GM19397 (cell line): ENCODE results near the gene GFPT2.

Experiments used
- ATAC-seq: cut with Tn5 transposase; IDR thresholded peaks from one replicate; pipeline ENCODE4 v1.9.1; 2021; ENCODE audit warnings: mild to moderate bottlenecking, moderate library complexity; ENCODE audit not compliant: unreplicated experiment

The GFPT2 gene

DNA sequence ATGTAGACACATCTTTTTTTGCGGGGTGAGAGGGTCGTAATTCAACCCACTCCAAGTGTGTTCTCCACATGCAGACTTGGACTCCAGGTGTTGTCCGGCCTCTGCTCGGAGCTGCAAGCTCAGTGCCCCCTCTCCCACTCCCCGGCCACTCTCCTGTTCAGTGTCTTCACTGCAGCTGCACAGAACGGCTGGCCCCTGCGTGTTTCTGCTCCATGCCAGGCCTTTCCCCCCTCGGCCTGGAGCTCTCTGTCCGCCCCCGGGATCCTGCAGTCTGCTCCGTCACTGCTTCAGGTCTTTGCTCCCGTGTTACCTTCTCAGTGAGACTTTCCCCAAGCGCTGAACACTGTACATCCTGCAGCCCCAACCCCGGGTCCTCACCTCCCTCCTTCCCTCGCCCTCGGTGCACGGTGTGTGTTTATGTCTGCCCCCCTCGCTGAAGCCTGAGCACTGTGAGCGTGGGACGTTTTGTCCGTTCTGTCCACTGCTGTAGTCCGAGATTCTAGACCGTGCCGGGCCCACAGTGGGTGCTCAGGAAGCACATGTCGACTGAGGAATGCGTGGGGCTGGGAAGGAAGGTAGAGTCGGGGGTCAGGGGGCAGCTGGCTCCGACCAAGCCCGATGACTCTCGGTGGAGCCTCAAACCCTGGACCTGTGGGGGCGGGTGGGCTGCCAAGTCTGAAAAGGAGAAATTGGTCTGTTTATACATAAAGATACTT lies 26.4 kb upstream of the GFPT2 start:
- ATAC-seq, result no peak

- no peak for ATAC-seq
These were observed 25.6 kb upstream of the GFPT2 start for GRCh38 chr5:180378438-180379344.

GRCh38 chr5:180377556-180378197 lies 24.5 kb upstream of the GFPT2 start:
- no peak for ATAC-seq

GRCh38 chr5:180376511-180376910 lies 23.4 kb upstream of the GFPT2 start:
- ATAC-seq, result no peak

DNA sequence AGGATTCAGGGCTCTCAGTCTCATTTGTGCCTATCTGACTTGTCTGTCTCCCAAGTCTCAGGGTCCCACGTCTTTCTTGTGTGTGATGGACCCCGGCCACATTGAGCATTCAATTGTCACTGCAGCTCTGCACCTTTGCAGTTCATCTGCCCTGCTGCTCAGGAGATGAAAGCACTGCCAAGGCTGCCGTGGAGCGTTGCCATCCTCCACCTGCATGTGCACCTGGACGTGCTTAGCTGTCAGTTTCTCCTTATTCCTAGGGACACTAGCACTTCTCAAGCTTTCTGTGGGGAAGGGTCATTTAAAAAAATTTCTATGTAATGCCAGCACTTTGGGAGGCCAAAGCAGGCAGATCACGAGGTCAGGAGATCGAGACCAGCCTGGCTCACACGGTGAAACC lies 22.8 kb upstream of the GFPT2 start:
- ATAC-seq, result no peak

- no peak for ATAC-seq
These were observed 22.2 kb upstream of the GFPT2 start for GRCh38 chr5:180375291-180375690.

GRCh38 chr5:180373870-180374269 lies 20.7 kb upstream of the GFPT2 start:
- no peak for ATAC-seq

DNA sequence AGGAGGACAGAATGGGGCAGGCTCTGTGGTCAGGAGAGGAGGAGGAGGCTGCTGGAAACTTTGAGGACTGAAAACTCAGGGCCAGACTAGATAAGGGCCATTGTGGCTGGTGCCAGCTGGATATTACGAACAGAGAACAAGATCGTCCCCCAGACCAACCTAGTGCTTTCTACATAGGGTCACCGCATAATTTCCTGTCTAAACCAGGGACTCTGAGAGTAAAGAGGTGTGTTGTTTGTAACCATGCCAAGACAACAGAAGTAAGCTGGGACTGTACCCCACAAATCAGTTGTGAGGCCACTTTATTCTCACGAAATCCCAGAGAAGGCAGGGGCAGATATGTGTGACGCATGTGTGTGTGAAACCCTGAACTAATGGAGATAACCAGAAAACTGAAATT lies 20.3 kb upstream of the GFPT2 start:
- ATAC-seq, result no peak

DNA sequence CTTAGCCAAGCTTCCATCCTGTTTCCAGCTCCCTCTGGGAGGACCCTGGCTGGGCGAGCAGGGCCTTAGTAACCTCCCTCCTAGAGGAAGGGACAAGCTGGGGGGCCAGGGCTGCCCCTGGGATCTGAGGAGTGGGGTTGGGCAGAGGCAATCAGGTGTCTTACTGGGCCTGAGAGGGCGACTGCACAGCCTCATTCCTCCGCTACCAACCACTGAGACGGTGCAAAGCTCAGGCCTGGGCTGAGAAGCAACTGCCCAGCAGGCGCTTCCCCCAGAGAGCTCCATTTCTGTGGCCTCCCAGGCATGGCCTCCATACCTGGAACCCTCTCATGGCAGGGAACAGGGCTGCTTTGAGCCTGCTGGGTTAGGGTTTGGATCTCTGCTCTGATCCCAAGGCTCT lies 18.8 kb upstream of the GFPT2 start:
- ATAC-seq, result no peak

- ATAC-seq, result no peak
These were observed 17.9 kb upstream of the GFPT2 start for GRCh38 chr5:180370861-180371641.

GRCh38 chr5:180367991-180368390 lies 14.9 kb upstream of the GFPT2 start:
- ATAC-seq, result no peak

DNA sequence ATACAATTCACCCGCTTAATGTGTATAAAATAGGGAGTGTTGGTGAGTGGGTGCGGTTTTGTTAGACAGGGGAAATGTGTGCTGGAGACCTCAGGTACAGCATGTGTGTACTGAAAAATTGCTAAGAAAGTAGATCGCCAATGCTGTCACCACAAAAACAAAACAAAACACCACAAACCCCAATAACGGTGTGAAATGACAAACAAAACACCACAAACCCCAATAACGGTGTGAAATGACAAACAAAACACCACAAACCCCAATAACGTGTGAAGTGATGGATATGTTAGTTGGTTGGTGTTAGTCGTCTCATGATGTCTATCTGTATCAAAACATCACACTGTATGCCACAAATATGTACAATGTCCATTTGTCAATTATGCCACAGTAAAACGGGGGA lies 14.2 kb upstream of the GFPT2 start:
- ATAC-seq, result no peak

DNA sequence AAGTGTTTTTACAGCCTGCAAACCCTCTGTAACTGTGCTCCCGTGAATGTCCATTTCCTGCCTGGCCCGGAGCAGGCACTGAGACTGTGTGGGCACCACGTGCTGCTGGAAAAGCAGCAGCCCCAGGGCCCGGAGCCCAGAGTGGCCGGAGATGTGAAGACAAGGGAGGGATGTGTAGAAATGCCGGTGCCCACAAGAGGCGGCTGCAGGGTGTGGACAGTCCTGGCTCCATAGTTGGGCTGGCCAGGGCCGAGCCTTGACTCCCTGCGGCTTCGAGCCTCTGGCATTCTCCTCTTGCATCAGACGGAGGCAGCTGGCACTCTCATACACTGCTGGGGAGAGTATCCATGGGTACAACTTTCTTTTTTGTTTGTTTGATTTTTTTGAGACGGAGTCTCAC lies 13.2 kb upstream of the GFPT2 start:
- no peak for ATAC-seq

- no peak for ATAC-seq
These were observed 12.7 kb upstream of the GFPT2 start for GRCh38 chr5:180365829-180366228.

DNA sequence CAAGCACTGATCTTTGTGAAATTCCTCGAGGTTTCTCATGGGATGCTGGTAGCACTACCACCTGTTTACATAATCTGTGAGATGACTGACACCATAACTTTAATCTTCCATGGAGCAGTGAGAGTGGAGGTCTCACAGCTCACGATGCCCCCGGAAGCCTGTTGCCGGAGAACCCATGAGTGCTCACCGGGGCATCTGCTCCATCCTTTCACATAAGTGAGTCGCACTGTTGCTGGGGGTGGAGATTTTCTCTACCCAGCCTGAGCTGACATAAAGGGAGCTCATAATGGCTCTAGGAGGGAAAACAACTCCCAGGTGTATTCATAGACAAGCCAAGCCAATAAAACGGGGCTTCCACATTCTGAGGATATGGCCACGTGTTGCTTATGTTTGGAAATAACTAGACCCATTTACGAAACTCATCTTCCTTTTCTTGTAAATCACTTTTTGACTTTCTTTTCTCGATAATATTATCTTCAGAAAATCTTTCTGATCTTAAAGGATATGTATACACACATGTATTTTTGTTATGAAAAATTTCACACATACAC lies 11.2 kb upstream of the GFPT2 start:
- ATAC-seq, result no peak

DNA sequence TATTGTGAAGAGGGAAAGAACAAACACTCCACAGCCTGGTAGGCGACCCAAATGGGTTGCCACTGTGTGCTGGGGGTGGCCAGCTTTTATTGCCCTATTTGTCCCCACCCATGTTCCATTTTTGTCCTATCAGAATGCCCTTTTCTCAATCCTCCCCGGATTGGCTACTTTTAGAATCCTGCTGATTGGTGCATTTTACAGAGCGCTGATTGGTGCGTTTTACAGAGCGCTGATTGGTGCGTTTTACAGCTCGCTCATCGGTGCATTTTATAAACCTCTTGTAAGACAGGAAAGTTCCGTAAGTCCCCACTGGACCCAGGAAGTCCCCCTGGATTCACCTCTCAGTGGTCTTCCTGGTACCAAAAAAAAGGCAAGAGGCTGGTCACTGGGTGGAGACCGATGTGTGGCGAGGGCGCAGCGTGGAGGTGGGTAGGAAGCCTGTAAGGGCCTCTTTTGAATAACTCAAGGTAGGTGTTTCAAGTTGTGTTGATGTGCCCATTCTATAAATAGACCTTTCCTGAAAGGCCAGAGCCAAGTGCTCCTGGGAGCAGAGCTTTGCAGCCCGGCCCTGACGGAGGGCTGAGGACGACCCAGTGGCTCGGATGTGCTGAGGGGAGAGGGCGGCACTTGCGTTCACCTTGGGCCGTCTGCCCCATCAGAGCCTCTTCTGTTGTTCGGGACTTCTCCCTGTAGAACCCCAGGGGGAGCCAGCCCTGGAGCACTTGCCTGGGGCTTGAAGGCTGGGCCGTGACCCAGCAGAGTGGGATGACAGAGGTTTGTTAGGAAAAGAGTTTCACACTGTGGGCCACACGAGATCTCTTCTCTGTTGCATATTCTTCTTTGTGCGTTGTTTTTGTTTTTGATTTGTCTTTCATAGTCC lies 7.2 kb upstream of the GFPT2 start:
- ATAC-seq, result no peak

DNA sequence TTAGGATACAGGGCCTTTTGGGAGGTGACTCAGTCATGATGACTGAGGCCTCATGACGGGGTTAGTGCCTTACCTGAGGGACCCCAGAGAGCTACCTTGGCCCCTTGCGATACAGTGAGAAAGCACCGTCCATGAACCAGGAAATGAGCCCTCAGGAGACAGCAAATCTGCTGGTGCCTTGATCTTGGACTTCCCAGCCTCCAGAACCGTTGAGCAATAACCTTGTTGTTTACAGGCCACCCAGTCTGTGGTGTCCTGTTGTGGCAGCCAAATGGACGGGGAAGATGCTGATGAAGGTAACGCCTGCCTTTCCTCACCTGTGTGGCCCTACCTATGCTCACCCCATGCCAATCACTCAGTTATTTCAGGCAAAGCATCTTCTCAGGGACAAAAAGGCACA lies 5.6 kb upstream of the GFPT2 start:
- no peak for ATAC-seq

DNA sequence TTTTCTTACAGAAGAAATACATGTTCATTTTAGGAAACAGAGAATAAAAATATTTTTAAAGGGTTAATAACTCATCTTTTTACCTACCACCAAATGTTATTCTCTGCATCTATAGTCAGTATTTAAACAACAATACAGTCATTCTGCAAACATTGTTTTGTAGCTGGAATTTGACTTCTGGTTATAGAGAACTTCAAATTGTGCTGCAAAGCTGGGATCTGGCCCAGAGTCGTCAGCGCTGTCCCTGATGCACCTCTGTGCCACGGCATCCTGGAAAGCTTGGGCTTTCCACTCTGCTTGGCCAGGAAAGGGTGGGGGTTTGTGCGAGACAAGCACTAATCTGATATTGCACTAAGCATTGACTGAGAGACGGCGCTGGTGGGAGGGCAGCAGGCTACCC lies 5.0 kb upstream of the GFPT2 start:
- no peak for ATAC-seq

DNA sequence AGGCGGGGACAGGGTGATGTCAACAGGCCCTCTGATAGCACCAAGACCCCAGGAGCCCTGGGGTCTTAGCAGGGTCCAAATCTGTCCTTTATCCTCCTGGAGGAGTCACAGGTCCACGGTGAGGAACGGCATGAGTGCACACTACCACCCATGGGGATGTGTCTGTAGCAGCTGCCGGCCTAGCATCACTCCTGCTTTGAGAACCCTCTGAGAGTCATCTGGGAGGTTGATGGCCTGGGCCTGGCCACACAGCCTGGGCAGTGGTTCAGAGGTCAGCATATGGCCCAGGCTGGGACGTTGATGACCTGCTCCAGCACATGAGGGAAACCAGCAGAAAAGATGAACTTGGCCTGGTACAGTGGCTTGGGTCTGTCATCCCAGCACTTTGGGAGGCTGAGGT lies 1.8 kb upstream of the GFPT2 start:
- no peak for ATAC-seq

GRCh38 chr5:180353980-180354452 lies 880 bp upstream of the GFPT2 start:
- no peak for ATAC-seq
